Endodermal cell (in vitro differentiated cells): ENCODE data around the gene SPATA31E1. TPM values are rescaled to one million over a fixed set of nuclear protein-coding genes. Genes with fewer than 3 reads are reported as not detected.

Source experiments
- DNase-seq: peaks from one replicate; pipeline ENCODE4 v3.0.0-alpha.2; 2017
- H3K27ac ChIP-seq: 2 replicates; pipeline ENCODE4 v1.5.1; 2013; ENCODE audit warnings: mild to moderate bottlenecking, low read depth, low read length, moderate library complexity
- H3K27me3 ChIP-seq: 2 replicates; pipeline ENCODE4 v1.6.1; 2013; ENCODE audit warnings: mild to moderate bottlenecking, low read length, moderate library complexity; ENCODE audit not compliant: insufficient read depth, control insufficient read depth, poor library complexity, severe bottlenecking
- H3K36me3 ChIP-seq: 2 replicates; pipeline ENCODE4 v1.7.0; 2013; ENCODE audit warnings: mild to moderate bottlenecking, low read length, moderate library complexity; ENCODE audit not compliant: control insufficient read depth, insufficient read depth
- H3K4me1 ChIP-seq: one replicate; pipeline ENCODE4 v1.7.0; 2013; ENCODE audit warnings: low read length; ENCODE audit not compliant: control insufficient read depth, insufficient read depth
- H3K4me3 ChIP-seq: 2 replicates; pipeline ENCODE4 v1.5.1; 2013; ENCODE audit warnings: mild to moderate bottlenecking, low read length, moderate library complexity
- H3K9ac ChIP-seq: 2 replicates; pipeline ENCODE4 v1.6.1; 2013; ENCODE audit warnings: mild to moderate bottlenecking, low read length, moderate library complexity; ENCODE audit not compliant: poor library complexity, severe bottlenecking; ENCODE audit errors: extremely low read depth
- H3K9me3 ChIP-seq: 2 replicates; pipeline ENCODE4 v1.6.1; 2013; ENCODE audit warnings: mild to moderate bottlenecking, low read length, moderate library complexity; ENCODE audit not compliant: control insufficient read depth
- H3K27ac Mint-ChIP-seq: 2 replicates; pipeline ENCODE4 v1.8.0; 2020; ENCODE audit warnings: mixed read lengths
- H3K27me3 Mint-ChIP-seq: 2 replicates; pipeline ENCODE4 v1.8.0; 2021; ENCODE audit warnings: mild to moderate bottlenecking, mixed read lengths; ENCODE audit not compliant: insufficient read depth
- H3K36me3 Mint-ChIP-seq: 2 replicates; pipeline ENCODE4 v1.8.0; 2020; ENCODE audit warnings: low read depth, mixed read lengths
- H3K4me1 Mint-ChIP-seq: 2 replicates; pipeline ENCODE4 v1.8.0; 2020; ENCODE audit warnings: mixed read lengths
- H3K4me3 Mint-ChIP-seq: 2 replicates; pipeline ENCODE4 v1.8.0; 2020; ENCODE audit warnings: mild to moderate bottlenecking, moderate library complexity, mixed read lengths
- H3K9me3 Mint-ChIP-seq: 2 replicates; pipeline ENCODE4 v1.8.0; 2020; ENCODE audit warnings: mild to moderate bottlenecking, mixed read lengths
- CTCF ChIP-seq: fragments of 200-600 bp; sonication (generic); conservative IDR thresholded peaks from 2 replicates; pipeline ENCODE4 v1.5.0; 2021; ENCODE audit warnings: antibody characterized with exemption, mild to moderate bottlenecking
- WGBS, 2 experiments: methylation state at CpG; one replicate each; pipeline versions ENCODE4 v1.1.5 to v1.1.7; 2013; ENCODE audit warnings: missing lambda C conversion rate in 2 of 2, mixed read lengths in 1 of 2; ENCODE audit not compliant: insufficient coverage in 1 of 2, insufficient read length in 1 of 2; 5-methylcytosine and 5-hydroxymethylcytosine counted together
- total RNA-seq, 2 donors: library from RNA; stranded (reverse); fragmentation: NEBNext Ultra II Directional in 1 of 2; extraction: Animal tissue kit (Norgen Biotek cat#: 25700) in 1 of 2; gene quantifications; 2 replicates in 1 of 2; 3 replicates in 1 of 2; pipeline ENCODE4 v1.2.1, GENCODE V29; 2021

Gene SPATA31E1
- total RNA-seq, 2 donors from 2014 or later = not detected

- Histone ChIP-seq H3K9me3 (no peaks in the 10 kb centered on the region), H3K9ac (no peak overlapping the region), H3K27ac (no peak overlapping the region), H3K4me1 (no peaks in the 10 kb centered on the region), H3K27me3 (no peaks in the 10 kb centered on the region), H3K4me3 (no peak overlapping the region), H3K36me3 (no peaks in the 10 kb centered on the region)
- H3K9me3 Mint-ChIP-seq = peaks cover 8% of the 10 kb centered on the region
- no peak overlapping the region for H3K4me3 Mint-ChIP-seq
- TF ChIP-seq CTCF = no peak
- DNase-seq = no peak
- no peaks in the 10 kb centered on the region for H3K36me3 Mint-ChIP-seq
- H3K4me1 Mint-ChIP-seq = peaks cover 10% of the 10 kb centered on the region
- H3K27ac Mint-ChIP-seq = no peak overlapping the region
- peaks cover 3% of the 10 kb centered on the region for H3K27me3 Mint-ChIP-seq
These were observed 7.6 kb upstream of the SPATA31E1 start for GRCh38 chr9:87875060-87875459.

- WGBS, 2 experiments = 77 to 82% methylated on average over 4 to 5 of the region's 5 CpGs
- no peak for TF ChIP-seq CTCF
- peaks cover 3% of the 10 kb centered on the region for H3K27me3 Mint-ChIP-seq
- Histone ChIP-seq H3K36me3 (no peaks in the 10 kb centered on the region), H3K27ac (no peak overlapping the region), H3K9ac (no peak overlapping the region), H3K9me3 (no peaks in the 10 kb centered on the region), H3K4me3 (no peak overlapping the region), H3K27me3 (no peaks in the 10 kb centered on the region), H3K4me1 (no peaks in the 10 kb centered on the region)
- peaks cover 10% of the 10 kb centered on the region for H3K4me1 Mint-ChIP-seq
- peak; percentile 45 for DNase-seq
- no peak overlapping the region for H3K27ac Mint-ChIP-seq
- H3K4me3 Mint-ChIP-seq = no peak overlapping the region
- peaks cover 8% of the 10 kb centered on the region for H3K9me3 Mint-ChIP-seq
- H3K36me3 Mint-ChIP-seq = no peaks in the 10 kb centered on the region
These were observed 6.7 kb upstream of the SPATA31E1 start for GRCh38 chr9:87875831-87876545.

- no peak overlapping the region for H3K4me3 Mint-ChIP-seq
- H3K27ac ChIP-seq = no peak overlapping the region
- no peaks in the 10 kb centered on the region for H3K9me3 ChIP-seq
- H3K9ac ChIP-seq = no peak overlapping the region
- no peaks in the 10 kb centered on the region for H3K4me1 ChIP-seq
- peaks cover 3% of the 10 kb centered on the region for H3K27me3 Mint-ChIP-seq
- H3K27ac Mint-ChIP-seq = no peak overlapping the region
- DNase-seq = no peak
- H3K36me3 Mint-ChIP-seq = no peaks in the 10 kb centered on the region
- WGBS, 2 experiments = 93 to 100% methylated on average over 4 to 5 of the region's 5 CpGs
- no peak for TF ChIP-seq CTCF
- H3K27me3 ChIP-seq = no peaks in the 10 kb centered on the region
- peaks cover 10% of the 10 kb centered on the region for H3K4me1 Mint-ChIP-seq
- peaks cover 8% of the 10 kb centered on the region for H3K9me3 Mint-ChIP-seq
- H3K4me3 ChIP-seq = no peak overlapping the region
- H3K36me3 ChIP-seq = no peaks in the 10 kb centered on the region
These were observed 6.0 kb upstream of the SPATA31E1 start for GRCh38 chr9:87876708-87877107.
